Uterus (tissue), 4 donors: Measurements from ENCODE around the gene FGF14. TPM values are rescaled to one million over a fixed set of nuclear protein-coding genes. Genes with fewer than 3 reads are reported as not detected.

Experiments used
- DNase-seq, 2 donors: peaks; one replicate each; pipeline ENCODE4 v3.0.0-alpha.2; 2019 to 2020
- H3K27ac ChIP-seq, 2 donors: fragments of 200-600 bp; sonication (generic); 1 replicate in 1 of 2; 2 replicates in 1 of 2; pipeline ENCODE4 v1.5.1; 2016 to 2018
- H3K27me3 ChIP-seq, 2 donors: fragments of 200-600 bp; sonication (generic); one replicate each; pipeline ENCODE4 v1.5.1; 2018 to 2019; ENCODE audit warnings: control low read depth in 1 of 2
- H3K36me3 ChIP-seq, 2 donors: fragments of 200-600 bp; sonication (generic); one replicate each; pipeline ENCODE4 v1.5.1; 2019; ENCODE audit warnings: control low read depth in 1 of 2
- H3K4me1 ChIP-seq, 2 donors: fragments of 200-600 bp; sonication (generic); one replicate each; pipeline ENCODE4 v1.5.1; 2018 to 2019; ENCODE audit warnings: control low read depth in 1 of 2
- H3K4me3 ChIP-seq, 2 donors: fragments of 200-600 bp; sonication (generic); 1 replicate in 1 of 2; 2 replicates in 1 of 2; pipeline ENCODE4 v1.5.1; 2018 to 2019; ENCODE audit warnings: mild to moderate bottlenecking in 1 of 2
- H3K9me3 ChIP-seq, 2 donors: fragments of 200-600 bp; sonication (generic); one replicate each; pipeline ENCODE4 v1.5.1; 2019; ENCODE audit warnings: control low read depth in 1 of 2
- POLR2A ChIP-seq, 2 donors: fragments of 450-650 bp; IDR thresholded peaks; one replicate each; pipeline ENCODE4 v1.6.1; 2016; ENCODE audit warnings: antibody characterized with exemption in 2 of 2, mild to moderate bottlenecking in 1 of 2, moderate library complexity in 1 of 2
- intact Hi-C: fragments of 100-400 bp; cut with DNase I; formaldehyde crosslinking; loops from one replicate; pipeline ENCODE4 v1.15.1; 2023; ENCODE audit warnings: low total_unique reads
- total RNA-seq, 4 donors: library from RNA; depleted of rRNA in 3 of 4; stranded (reverse); fragments of >200 nt in 3 of 4; gene quantifications; one replicate each; pipeline versions ENCODE4 v1.1.0 to v1.2.4, GENCODE V29; 2014 to 2023
- TF ChIP-seq, protein P1 (sequence below), 4 experiments: fragments of 200-600 bp in 2 of 4; fragments of 450-650 bp in 2 of 4; sonication (generic) in 2 of 4; IDR thresholded peaks; one replicate each; pipeline ENCODE4 v1.5.1; 2016 to 2019; ENCODE audit warnings: antibody characterized with exemption in 4 of 4, mild to moderate bottlenecking in 2 of 4, moderate library complexity in 1 of 4
- donor health status: DM: yes; HTN: yes; CAD: no.

Gene FGF14
- total RNA-seq, 4 donors from 2014 or later, result under 0.01 to 0.98 (median 0.62) TPM; not detected in 1

DNA sequence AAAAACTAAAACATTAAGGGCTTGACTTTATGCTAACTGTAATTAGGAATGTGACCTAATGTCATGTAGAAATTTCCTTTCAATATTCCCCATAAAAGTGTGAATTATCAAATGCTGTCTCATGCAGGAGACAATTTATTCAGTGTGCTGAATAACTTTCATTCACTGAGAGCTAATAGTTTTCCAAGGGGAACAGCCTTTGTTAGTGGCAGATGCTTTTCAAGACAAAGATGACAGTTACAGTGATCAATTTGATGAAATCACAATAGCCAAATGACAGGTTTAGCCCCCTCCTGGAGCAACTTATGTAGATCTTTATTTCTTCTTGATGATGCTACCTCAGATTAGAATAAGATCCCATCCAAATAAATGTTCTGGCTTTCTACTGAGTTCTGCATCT, 673.8 kb downstream of the FGF14 start:
- Histone ChIP-seq H3K27me3 (no peaks in the 10 kb centered on the region), H3K27ac (no peak overlapping the region)
- intact Hi-C loops, result no loop called here

DNA sequence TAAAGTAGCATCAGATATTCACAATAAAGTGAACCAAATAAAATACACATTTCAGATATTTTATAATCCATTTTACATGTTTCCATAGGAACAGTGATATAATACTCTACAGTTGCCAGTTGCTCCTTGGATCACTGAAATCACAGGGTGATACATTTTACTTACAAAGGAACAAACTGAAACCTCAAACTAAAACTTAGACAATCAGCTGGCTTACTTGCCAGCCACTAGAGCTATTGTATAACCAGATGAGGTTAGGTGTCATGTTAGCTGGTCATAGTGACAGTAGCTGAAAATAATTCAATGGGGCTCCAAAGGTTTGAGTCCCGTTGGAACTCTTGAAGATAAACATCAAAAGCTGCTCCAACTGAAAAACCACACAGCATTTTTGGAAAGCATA, 674.7 kb downstream of the FGF14 start:
- no peak overlapping the region for H3K27ac ChIP-seq
- DNase-seq, result no peak
- H3K4me3 ChIP-seq, result no peak overlapping the region
- H3K36me3 ChIP-seq, result no peaks in the 10 kb centered on the region
- H3K27me3 ChIP-seq, result no peaks in the 10 kb centered on the region
- intact Hi-C loops, result no loop called here
- TF ChIP-seq, protein P1, sequence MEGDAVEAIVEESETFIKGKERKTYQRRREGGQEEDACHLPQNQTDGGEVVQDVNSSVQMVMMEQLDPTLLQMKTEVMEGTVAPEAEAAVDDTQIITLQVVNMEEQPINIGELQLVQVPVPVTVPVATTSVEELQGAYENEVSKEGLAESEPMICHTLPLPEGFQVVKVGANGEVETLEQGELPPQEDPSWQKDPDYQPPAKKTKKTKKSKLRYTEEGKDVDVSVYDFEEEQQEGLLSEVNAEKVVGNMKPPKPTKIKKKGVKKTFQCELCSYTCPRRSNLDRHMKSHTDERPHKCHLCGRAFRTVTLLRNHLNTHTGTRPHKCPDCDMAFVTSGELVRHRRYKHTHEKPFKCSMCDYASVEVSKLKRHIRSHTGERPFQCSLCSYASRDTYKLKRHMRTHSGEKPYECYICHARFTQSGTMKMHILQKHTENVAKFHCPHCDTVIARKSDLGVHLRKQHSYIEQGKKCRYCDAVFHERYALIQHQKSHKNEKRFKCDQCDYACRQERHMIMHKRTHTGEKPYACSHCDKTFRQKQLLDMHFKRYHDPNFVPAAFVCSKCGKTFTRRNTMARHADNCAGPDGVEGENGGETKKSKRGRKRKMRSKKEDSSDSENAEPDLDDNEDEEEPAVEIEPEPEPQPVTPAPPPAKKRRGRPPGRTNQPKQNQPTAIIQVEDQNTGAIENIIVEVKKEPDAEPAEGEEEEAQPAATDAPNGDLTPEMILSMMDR (IDR thresholded peaks at IDR 0.05), result no peak
- TF ChIP-seq POLR2A (IDR thresholded peaks at IDR 0.05), result no peak
- H3K4me1 ChIP-seq, result no peaks in the 10 kb centered on the region
- no peaks in the 10 kb centered on the region for H3K9me3 ChIP-seq

More for the DNA sequence above, 673.8 kb downstream of the FGF14 start:
- H3K9me3 ChIP-seq, result no peaks in the 10 kb centered on the region
- no peaks in the 10 kb centered on the region for H3K36me3 ChIP-seq
- H3K4me3 ChIP-seq, result no peak overlapping the region
- no peaks in the 10 kb centered on the region for H3K4me1 ChIP-seq
- no peak for TF ChIP-seq POLR2A (IDR thresholded peaks at IDR 0.05)
- TF ChIP-seq, protein P1 (IDR thresholded peaks at IDR 0.05), result no peak
- DNase-seq, result no peak

DNA sequence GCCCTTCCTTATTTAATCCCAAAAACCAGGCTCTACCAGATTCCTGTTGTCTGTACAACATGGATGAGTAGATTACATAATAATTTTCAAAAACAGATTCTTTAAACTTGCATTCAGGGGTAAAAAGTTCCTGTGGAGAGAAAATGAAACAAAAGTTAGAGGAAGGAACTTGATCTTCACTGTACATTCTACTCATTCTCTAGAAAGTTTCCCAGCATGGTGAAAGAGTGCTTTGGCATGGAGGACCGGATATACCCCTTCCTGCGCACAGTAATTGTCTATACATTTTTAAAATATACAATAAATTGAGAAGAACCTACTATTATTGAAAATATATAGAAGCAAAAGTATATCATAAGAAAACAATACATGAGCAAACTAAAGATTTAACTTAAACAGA, 675.2 kb downstream of the FGF14 start:
- H3K27ac ChIP-seq, result no peak overlapping the region
- no peaks in the 10 kb centered on the region for H3K9me3 ChIP-seq
- H3K4me1 ChIP-seq, result no peaks in the 10 kb centered on the region
- H3K36me3 ChIP-seq, result no peaks in the 10 kb centered on the region
- TF ChIP-seq POLR2A (IDR thresholded peaks at IDR 0.05), result no peak
- TF ChIP-seq, protein P1 (IDR thresholded peaks at IDR 0.05), result no peak
- no peak for DNase-seq
- intact Hi-C loops, result no loop called here
- H3K27me3 ChIP-seq, result no peaks in the 10 kb centered on the region
- H3K4me3 ChIP-seq, result no peak overlapping the region

DNA sequence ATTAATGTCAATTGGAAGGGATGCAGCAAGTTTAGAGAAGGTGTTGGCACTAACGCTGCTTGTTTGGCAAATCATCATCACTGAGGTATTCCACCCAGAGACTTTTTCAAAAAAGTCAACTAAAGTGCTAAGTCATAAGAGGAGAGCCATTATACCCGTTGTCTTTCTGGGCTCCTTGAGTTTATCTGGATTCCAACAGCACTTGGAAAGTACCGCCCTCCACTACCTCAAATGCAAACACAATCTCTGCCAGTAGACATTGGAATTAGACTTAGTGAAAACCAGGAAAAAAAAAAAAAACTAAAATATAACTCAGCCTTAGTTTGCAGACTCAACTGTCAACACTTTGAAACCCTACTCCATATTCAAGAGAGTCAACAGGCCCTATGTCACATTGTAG, 683.4 kb downstream of the FGF14 start:
- Histone ChIP-seq H3K27me3 (no peaks in the 10 kb centered on the region), H3K36me3 (no peaks in the 10 kb centered on the region), H3K27ac (no peak overlapping the region), H3K4me3 (no peak overlapping the region), H3K4me1 (no peaks in the 10 kb centered on the region), H3K9me3 (no peaks in the 10 kb centered on the region)
- intact Hi-C loops, result no loop called here
- DNase-seq, result no peak
- TF ChIP-seq, protein P1 (IDR thresholded peaks at IDR 0.05), result no peak
- TF ChIP-seq POLR2A (IDR thresholded peaks at IDR 0.05), result no peak

DNA sequence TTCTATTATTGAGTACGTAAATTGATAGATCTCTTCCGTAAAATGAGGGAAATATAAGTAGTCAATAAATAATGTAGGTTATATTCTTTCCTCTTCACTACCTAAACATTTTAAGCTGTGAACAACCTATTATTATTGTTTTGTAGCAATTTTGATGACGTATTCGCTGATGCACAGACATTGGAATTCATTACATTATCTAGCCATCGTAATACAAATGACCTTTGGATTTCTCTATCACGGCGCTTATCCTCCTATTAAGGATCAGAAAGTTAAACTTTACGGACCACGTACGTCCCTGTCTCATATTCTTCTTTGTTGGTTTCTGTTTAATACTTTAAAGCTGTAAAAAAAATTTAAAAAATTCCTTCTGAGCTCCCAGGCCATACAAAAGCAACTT, 684.5 kb downstream of the FGF14 start:
- Histone ChIP-seq H3K4me1 (no peaks in the 10 kb centered on the region), H3K36me3 (no peaks in the 10 kb centered on the region), H3K27ac (no peak overlapping the region), H3K27me3 (no peaks in the 10 kb centered on the region), H3K4me3 (no peak overlapping the region), H3K9me3 (no peaks in the 10 kb centered on the region)
- no peak for DNase-seq
- intact Hi-C loops, result no loop called here
- TF ChIP-seq, protein P1 (IDR thresholded peaks at IDR 0.05), result no peak
